GM18499 (cell line): ENCODE results near the gene ANKRD13B.
"Not testable (repeated sequence)": the region's sequence is repeated elsewhere in the genome, so short reads cannot be mapped to it uniquely, and the experiment has no call there.

Experiments
- ATAC-seq: cut with Tn5 transposase; IDR thresholded peaks from one replicate; pipeline ENCODE4 v1.9.1; 2021; ENCODE audit warnings: moderate number of reproducible peaks; ENCODE audit not compliant: insufficient read depth, unreplicated experiment

Gene ANKRD13B

DNA sequence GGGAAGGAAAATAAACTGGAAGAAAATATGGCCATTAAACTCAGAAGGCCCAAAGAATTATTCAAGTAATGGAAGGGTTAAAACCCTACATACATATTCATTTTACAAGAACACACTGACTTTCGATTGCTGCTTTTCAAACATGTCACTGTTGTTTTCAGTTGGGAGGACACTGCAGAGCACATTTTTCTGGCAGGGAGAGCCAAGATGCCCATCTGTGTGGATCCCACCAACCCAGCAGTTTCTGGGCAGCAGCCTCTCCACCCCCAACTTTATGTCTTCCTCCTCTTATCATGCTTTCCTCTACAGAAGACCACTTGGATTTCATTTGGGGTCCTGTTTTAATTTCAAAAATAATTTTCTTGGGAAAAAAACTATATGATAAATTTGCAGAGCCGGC is 36.9 kb downstream of the ANKRD13B start:
- no peak for ATAC-seq

DNA sequence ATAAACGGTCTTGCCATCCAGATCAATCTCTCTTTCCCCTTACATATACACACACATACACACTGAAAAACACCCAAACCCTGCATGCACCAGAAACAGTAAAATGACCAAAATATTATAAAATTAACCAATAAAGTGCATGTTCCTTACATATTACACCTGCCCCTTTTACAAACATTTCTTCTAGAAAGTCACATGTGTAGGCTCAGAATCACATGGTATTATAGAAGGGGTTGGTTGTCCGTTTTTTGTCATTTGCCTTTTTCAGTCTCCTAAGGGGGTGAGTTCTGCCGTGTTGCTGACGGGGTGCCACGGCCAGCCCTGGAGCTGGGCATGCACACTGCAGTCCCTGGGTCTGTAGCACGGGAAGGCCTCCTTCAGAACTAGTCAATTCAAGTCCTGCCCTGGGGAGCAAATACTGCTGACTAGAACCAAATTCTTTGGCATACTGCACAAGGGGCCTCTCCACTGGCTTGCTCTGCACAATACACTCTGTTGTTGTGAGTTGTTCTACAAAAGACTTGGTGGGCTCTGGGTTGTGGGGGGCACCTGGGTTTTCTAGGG is 37.8 kb downstream of the ANKRD13B start:
- no peak for ATAC-seq

DNA sequence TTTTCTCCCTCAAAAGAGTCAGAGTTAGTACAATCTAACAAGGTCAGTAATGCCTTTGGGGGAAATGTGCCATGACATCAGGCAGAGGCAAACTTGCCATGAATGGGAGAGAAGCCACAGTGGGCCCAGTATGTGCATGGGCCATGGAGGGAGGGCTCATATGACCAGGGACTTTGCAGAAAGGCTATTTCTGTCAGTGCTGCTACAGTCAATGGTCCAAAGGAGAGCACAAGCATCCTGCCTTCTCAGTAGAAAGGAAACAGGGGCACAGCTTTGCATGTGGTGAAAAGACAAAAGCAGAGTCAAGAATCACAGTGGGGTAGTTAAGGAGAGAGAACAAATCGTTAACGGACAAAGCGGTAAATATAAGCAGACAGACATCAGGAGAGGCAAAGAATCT is 41.0 kb downstream of the ANKRD13B start:
- ATAC-seq, result no peak

DNA sequence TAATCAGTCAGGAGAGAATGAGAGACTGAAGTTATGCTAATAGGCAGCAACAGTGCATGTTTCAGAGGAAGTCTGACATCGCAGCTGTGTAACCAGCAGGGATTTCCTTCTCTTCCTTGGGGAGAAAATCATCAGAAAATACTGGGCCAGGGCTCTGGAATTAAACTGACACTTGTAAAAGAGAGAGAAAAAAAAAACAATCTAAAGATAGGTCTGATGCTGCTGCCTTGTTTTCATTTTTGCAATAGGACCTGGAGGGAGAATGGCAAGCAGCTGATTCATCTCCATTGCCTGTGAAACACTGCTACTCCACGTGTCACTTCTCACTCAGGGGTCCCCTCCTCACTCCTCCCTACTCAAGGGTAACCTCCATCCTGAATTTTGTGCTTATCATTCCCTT is 47.5 kb downstream of the ANKRD13B start:
- ATAC-seq, result no peak

DNA sequence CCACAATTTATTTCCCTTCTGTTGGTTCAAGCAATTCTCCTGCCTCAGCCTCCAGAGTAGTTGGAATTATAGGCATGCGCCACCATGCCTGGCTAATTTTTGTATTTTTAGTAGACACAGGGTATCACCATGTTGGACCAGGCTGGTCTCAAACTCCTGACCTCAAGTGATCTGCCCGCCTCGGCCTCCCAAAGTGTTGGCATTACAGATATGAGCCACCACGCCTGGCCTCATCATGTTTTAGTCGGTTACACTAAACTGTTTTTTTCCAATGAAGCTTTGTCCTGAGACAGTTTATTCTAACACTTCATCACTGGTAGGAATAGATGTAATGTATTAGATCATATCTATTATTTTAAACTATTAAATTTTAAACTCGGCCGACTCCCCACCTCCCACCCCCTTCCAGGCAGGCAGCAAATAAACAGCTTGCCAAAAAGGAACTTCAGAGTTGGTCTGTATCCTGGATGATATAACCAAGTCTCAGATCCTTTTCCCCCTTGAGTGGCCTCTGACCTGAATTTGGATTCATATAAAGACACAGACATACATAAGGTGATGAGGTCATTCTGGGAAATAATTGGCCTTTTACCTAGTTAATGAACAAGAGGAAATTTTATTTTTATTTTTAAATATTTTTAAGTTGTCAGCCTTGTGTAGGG is 48.2 kb downstream of the ANKRD13B start:
- no peak for ATAC-seq

DNA sequence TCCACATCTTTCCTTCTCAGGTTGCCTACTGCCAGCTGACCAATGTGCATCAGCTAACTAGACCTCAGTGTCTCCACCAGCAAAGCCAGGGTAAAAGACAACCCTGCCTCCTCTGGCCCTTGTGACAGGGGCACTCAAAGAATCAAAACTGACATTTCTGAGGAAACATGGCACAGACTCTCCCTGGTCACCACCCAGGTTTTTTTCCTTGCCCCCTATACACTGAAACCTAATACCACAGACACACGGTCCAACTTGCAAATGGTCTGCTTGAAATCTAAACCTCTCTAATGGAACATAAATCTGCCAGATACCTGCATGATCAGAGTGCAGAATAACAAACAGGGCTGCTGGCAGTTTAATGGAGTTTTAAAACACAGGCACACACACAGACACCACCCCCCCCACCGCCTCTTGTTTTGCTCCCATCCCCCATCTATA is 49.3 kb downstream of the ANKRD13B start:
- no peak for ATAC-seq

DNA sequence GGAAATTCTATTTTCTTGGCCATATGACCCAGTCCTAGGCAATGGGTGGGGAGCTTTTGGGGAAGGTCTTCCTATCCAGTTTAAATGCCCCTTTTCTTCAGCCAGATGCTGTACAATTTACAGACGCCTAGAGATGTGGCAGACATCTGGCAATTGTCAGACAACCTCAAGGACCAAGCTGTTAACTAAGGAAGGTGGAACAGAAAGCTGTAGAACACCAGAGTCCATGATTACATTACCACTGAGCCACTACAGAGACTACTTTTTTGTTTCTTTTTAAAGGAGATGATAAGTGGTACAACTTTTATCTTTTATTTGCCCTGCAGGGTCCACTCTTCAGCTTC is 50.9 kb downstream of the ANKRD13B start:
- no peak for ATAC-seq

DNA sequence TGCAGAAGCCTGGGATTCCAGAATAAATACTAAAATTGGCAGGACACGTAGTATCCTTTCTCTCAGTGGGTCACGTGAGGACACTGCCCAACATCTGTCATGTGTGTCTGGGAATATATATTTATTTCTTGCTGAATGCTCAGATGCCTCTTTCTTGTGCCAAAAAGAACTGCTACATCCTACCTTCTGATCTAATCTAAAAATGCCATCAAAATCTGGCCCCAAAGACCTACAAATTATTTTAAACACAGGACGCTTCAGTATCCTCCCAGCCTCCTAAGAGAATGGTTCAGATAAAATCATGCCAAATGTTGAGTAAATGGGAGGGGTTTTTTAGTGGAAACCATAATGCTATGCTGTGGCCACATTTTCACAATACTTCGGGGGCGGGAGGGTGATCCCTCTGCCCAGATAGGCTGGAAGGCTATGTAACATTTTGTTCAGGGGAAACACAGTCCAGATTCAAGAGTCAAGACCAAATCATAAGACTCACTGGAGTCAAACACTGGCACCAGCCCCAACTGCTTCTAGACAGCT is 52.7 kb downstream of the ANKRD13B start:
- ATAC-seq, result no peak

DNA sequence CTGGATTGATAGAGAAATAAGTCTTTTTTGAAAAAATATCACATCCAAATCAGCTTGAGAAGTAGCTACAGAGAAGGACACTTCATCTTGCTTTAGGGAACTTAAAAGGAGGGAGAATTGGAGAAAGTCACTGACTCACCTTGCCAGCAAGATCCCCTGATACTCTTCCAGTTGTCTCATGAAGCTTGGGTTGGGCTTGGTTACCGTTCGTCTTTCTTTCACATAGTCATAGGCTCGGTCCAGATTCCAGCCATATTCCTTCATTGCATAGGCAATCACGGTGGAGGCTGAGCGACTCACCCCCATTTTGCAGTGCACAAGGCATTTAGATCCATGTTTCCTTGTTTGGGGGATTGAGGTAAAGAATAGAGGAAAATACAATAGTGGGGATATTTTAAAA is 55.1 kb downstream of the ANKRD13B start:
- no peak for ATAC-seq

DNA sequence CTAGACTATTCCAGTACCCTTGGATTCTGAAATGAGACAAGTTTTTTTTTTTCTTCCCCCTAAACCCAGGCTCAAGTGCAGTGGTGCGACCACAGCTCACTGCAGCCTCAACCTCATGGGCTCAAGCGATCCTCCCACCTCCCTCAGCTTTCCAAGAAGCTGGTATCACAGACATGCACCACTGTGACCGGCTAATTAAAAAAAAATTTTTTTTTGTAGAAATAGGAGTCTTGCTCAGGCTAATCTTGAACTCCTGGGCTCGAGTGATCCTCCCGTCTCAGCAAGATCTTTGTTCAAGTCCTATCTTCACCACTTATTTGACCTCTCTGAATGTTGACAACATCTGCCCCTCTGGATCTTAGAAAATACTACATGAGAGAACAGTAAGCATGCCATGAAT is 56.4 kb downstream of the ANKRD13B start:
- no peak for ATAC-seq

DNA sequence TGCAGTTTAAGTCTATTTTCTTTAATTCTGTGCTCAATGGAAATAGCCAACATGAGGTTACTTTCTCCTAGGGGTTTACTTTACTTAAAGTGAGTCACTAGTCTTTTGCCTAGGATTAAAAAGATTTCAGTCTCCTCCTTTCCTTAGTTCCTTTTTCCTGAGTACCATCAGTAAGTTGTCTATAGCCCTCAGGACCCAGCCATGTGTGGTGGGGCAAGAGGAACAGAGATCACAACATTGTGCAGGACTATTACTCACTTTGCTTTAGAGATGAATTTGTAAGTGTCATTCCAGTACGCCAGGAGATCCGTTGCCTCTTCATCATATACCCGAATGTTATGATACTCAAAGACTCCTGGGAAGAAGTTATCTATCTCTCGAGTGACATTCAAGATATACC is 57.5 kb downstream of the ANKRD13B start:
- no peak for ATAC-seq

DNA sequence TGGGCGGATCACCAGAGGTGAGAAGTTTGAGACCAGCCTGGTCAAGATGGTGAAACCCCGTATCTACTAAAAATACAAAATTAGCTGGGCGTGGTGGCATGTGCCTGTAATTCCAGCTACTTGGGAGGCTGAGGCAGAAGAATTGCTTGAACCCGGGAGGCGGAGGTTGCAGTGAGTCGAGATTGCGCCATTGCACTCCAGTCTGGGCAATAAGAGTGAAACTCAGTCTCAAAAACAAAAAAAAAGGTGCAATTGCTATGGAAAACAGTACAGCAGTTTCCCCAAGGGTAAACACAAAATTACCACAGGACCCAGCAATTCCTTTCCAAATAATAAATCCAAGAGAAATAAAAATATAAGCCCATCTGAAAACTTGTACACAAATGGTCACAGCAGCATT is 59.0 kb downstream of the ANKRD13B start:
- ATAC-seq, result not testable (repeated sequence)

DNA sequence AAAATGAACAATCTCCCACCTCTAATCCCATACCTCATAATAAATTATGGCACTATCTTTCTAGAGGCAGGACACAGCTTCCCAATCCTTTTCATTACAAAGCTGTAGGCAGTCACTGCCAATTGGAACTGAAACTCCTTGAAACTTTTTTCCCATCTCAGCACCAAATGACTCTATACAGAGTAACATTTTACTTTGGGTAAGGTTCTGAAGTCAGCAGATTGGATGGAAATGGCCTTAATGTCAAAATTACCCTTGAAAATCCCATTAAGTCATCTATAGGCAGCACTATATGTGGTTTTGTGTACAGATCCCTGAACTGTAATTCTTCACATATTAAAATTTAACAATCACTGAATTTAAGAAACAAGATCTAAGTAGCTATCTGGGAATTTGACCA is 60.0 kb downstream of the ANKRD13B start:
- ATAC-seq, result no peak

DNA sequence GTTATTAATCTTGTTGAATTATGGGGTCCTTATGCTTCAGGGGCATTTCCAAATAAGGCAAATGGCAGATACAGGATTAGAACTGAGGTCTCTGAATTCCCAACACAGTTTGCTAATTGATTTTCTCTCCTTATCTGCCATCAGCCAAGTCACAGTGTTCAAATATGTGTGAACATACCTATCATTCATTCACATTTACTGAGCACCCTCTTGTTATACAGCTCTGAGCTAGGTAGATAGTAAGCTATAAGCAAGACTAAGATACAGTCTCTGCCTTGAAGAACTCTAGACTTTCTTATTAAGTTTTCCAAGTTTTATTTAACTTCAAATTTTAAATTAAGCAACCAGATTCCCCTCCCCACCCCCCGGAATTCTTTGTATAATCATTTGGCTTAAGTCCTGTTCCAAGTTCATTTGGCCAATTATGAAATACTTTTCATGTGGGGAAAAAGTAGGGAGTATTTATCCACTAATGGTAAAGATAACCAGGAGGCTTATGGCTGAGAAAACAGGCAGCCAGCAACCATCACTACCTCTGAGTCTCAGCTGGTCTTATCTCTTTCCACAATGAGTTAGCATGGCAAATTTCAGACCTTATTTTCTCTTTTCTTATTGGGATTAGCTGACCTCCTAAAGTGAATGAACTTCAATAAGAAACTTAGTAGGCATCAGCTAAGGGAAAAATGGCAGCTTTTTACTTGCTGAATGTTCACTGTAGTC is 61.2 kb downstream of the ANKRD13B start:
- ATAC-seq, result no peak

DNA sequence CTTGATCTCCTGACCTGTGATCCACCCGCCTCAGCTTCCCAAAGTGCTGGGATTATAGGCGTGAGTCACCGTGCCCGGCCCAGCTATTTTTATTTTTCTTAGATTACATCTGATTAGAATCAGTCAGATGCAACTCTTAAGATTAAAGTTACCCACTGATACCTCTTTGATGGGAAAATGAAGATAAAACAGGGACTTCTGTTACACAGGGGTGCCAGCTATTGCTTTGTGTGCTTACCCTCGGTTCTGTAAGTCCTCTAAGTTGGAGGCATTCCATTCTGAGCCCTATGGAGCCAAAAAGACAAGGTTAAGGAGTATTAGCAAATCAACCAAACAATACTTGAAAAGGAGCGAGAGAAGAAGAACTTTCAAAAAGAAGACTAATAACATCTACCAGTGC is 62.4 kb downstream of the ANKRD13B start:
- no peak for ATAC-seq

DNA sequence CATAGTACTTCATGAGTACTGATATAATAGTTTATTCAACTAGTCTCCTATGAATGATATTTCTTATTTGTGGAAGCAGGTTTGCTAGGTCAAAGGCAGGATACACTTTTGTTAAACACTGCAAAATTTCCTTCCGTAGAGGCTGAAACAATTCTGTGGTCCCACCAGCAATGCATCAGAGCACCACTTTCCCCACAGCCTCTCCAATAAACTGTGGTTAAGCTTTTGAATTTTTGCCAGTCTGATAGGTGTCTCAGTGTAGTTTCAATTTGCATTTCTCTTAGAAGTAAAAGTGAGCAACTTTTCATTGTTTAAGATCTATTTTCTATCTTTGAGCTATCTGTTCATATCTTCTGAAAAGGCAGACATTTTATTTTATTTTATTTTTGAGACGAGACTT is 66.2 kb downstream of the ANKRD13B start:
- ATAC-seq, result no peak

DNA sequence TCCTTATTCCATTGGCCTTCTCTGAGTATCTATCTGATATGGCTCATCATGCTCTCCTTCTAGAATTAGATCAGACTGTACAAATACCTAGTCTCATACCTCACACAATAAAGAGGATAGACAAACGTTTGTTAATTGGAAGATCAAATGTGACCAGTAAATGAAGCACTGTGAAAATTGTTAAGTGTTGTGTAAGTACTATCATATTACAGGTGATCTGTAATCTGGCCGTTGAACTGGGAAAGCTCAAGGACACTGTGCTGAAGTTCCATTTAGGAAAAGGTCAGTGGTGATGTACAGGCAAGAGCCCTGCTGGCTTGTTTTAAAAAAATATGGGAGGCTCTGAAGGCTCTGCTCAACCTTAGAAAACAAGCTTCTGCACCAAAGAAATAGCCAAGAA is 68.3 kb downstream of the ANKRD13B start:
- ATAC-seq, result no peak

DNA sequence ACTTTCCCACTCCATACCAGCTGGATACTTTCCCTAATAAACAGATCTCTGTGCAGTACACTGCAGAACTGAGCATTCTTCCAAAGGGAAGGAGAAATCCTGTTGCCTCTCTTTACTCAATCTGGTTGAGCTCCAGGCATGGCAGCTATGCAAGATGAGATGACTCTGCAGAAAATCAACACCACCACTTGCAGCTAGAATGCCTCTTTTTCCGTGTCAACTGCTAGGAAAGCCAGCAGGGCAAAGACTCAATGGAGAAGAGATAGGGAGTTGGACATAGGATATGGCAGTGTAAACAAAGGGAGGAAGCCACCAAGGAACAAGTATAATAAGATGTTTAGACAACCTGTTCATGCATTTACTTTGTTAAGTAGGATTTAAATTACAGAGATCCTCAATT is 70.2 kb downstream of the ANKRD13B start:
- ATAC-seq, result no peak
